GM12878 (cell line): ENCODE data around the gene WFIKKN1. TPM values are rescaled to one million over a fixed set of nuclear protein-coding genes. Genes with fewer than 3 reads are reported as not detected.
A peak's percentile ranks its signal among the peaks of the same experiment; 100 is the strongest.

Experiments
- BACH1 ChIP-seq: fragments of 450-650 bp; IDR thresholded peaks from 2 replicates; pipeline ENCODE4 v1.6.1; 2017; ENCODE audit warnings: mild to moderate bottlenecking, borderline replicate concordance
- CBX3 ChIP-seq: fragments of 200-600 bp; sonication (generic); IDR thresholded peaks from 2 replicates; pipeline ENCODE4 v1.6.1; 2016; ENCODE audit warnings: low read depth, borderline replicate concordance
- CEBPB ChIP-seq, 2 experiments: fragments of 150-350 bp in 1 of 2; IDR thresholded peaks; 2 replicates each; pipeline ENCODE4 v1.6.1; 2012 to 2014; ENCODE audit warnings: low read depth in 2 of 2, low read length in 2 of 2, borderline replicate concordance in 1 of 2, inconsistent platforms in 1 of 2
- E2F4 ChIP-seq: IDR thresholded peaks from 2 replicates; pipeline ENCODE4 v1.6.1; 2012; ENCODE audit warnings: low read depth, low read length, improper control_type of control experiment
- ESRRA ChIP-seq: IDR thresholded peaks from 2 replicates; pipeline ENCODE4 v1.6.1; 2012; ENCODE audit warnings: mild to moderate bottlenecking, low read length, improper control_type of control experiment
- FOS ChIP-seq: IDR thresholded peaks from 3 replicates; pipeline ENCODE4 v1.6.1; 2011; ENCODE audit warnings: borderline replicate concordance; ENCODE audit not compliant: insufficient read length; ENCODE audit errors: extremely low read depth
- GABPA ChIP-seq: IDR thresholded peaks from 2 replicates; pipeline ENCODE4 v1.6.1; 2014; ENCODE audit warnings: antibody characterized with exemption, low read depth, mild to moderate bottlenecking, inconsistent platforms
- HCFC1 ChIP-seq: fragments of 150-350 bp; IDR thresholded peaks from 2 replicates; pipeline ENCODE4 v1.6.1; 2014; ENCODE audit warnings: low read length
- IRF4 ChIP-seq: IDR thresholded peaks from 2 replicates; pipeline ENCODE4 v1.6.1; 2011; ENCODE audit warnings: low read depth, low read length
- JUND ChIP-seq: IDR thresholded peaks from 2 replicates; pipeline ENCODE4 v1.6.1; 2012; ENCODE audit warnings: low read depth, mild to moderate bottlenecking, low read length, improper control_type of control experiment, moderate library complexity
- KDM1A ChIP-seq: fragments of 200-600 bp; sonication (generic); IDR thresholded peaks from 2 replicates; pipeline ENCODE4 v1.6.1; 2016; ENCODE audit warnings: borderline replicate concordance
- LARP7 ChIP-seq: fragments of 450-650 bp; IDR thresholded peaks from 2 replicates; pipeline ENCODE4 v1.6.1; 2017; ENCODE audit warnings: mild to moderate bottlenecking
- NR2C1 ChIP-seq: fragments of 450-650 bp; IDR thresholded peaks from 2 replicates; pipeline ENCODE4 v1.6.1; 2017; ENCODE audit warnings: antibody characterized with exemption, mild to moderate bottlenecking, moderate library complexity
- NR2C2 ChIP-seq: IDR thresholded peaks from 2 replicates; pipeline ENCODE4 v1.6.1; 2011; ENCODE audit warnings: borderline replicate concordance, low read depth; ENCODE audit not compliant: control insufficient read depth, insufficient read length
- NR2F1 ChIP-seq: fragments of 450-650 bp; conservative IDR thresholded peaks from 2 replicates; pipeline ENCODE4 v1.6.1; 2017; ENCODE audit warnings: mild to moderate bottlenecking
- PBX3 ChIP-seq: IDR thresholded peaks from 2 replicates; pipeline ENCODE4 v1.6.1; 2011; ENCODE audit warnings: mild to moderate bottlenecking, low read depth, low read length, moderate library complexity; ENCODE audit not compliant: insufficient replicate concordance
- PML ChIP-seq: IDR thresholded peaks from 2 replicates; pipeline ENCODE4 v1.6.1; 2012; ENCODE audit warnings: low read length, inconsistent platforms
- POLR2AphosphoS5 ChIP-seq: IDR thresholded peaks from 2 replicates; pipeline ENCODE4 v1.6.1; 2011; ENCODE audit warnings: mild to moderate bottlenecking, low read length, inconsistent platforms
- POU2F2 ChIP-seq: IDR thresholded peaks from 3 replicates; pipeline ENCODE4 v1.6.1; 2011; ENCODE audit warnings: low read depth, mild to moderate bottlenecking, low read length, borderline replicate concordance
- RCOR1 ChIP-seq: conservative IDR thresholded peaks from 2 replicates; pipeline ENCODE4 v1.6.1; 2012; ENCODE audit warnings: low read depth, low read length, improper control_type of control experiment
- RELA ChIP-seq: fragments of 450-650 bp; IDR thresholded peaks from 2 replicates; pipeline ENCODE4 v1.8.0; 2014; ENCODE audit warnings: borderline replicate concordance; ENCODE audit not compliant: partially characterized antibody
- SMAD1 ChIP-seq: fragments of 450-650 bp; IDR thresholded peaks from 2 replicates; pipeline ENCODE4 v1.6.1; 2018; ENCODE audit warnings: mild to moderate bottlenecking, low read depth; ENCODE audit not compliant: partially characterized antibody
- STAT1 ChIP-seq: fragments of 450-650 bp; conservative IDR thresholded peaks from 2 replicates; pipeline ENCODE4 v1.6.1; 2014; ENCODE audit warnings: antibody characterized with exemption, mild to moderate bottlenecking
- SUZ12 ChIP-seq: fragments of 200-600 bp; sonication (generic); IDR thresholded peaks from one replicate; pipeline ENCODE4 v1.6.1; 2018; ENCODE audit warnings: antibody characterized with exemption, mild to moderate bottlenecking; ENCODE audit not compliant: unreplicated experiment
- TBL1XR1 ChIP-seq: IDR thresholded peaks from 2 replicates; pipeline ENCODE4 v1.6.1; 2012; ENCODE audit warnings: low read depth, low read length, improper control_type of control experiment
- ZNF207 ChIP-seq: fragments of 450-650 bp; IDR thresholded peaks from 2 replicates; pipeline ENCODE4 v1.6.1; 2014; ENCODE audit warnings: antibody characterized with exemption, mild to moderate bottlenecking, borderline replicate concordance
- ZNF24 ChIP-seq: fragments of 450-650 bp; IDR thresholded peaks from 2 replicates; pipeline ENCODE4 v1.6.1; 2017; ENCODE audit warnings: antibody characterized with exemption, mild to moderate bottlenecking
- polyA plus RNA-seq, 11 experiments: library from polyadenylated mRNA; depleted of rRNA in 4 of 11; unstranded in 6 of 11; stranded (reverse) in 5 of 11; fragments of >200 nt; fragmentation: Nextera tagmentation in 4 of 11; fragmentation: Illumina TruSeq in 1 of 11; extraction: Ambion mirVana in 4 of 11; extraction: Trizol in 1 of 11; gene quantifications; 1 replicate in 1 of 11; 2 replicates in 10 of 11; pipeline versions ENCODE4 v1.2.1 to v1.2.3, GENCODE V29; 2011 to 2016; ENCODE audit warnings: inconsistent platforms in 2 of 11, missing spikeins in 2 of 11, low read depth in 1 of 11
- total RNA-seq, 4 experiments: library from RNA; depleted of rRNA in 3 of 4; stranded (reverse); fragments of >200 nt in 3 of 4; fragmentation: Illumina TruSeq in 1 of 4; extraction: Trizol in 1 of 4; gene quantifications; 2 replicates each; pipeline versions ENCODE4 v1.2.1 to v1.2.3, GENCODE V29; 2013 to 2021

The WFIKKN1 gene
- total and polyA plus RNA-seq, 10 of the 15 experiments (the other 5 are each of a cell fraction or from before 2014, with no cell fraction given) = 0.01 to 0.41 (median 0.05) TPM; not detected in 2

- no peak for TF ChIP-seq CBX3
- no peak for TF ChIP-seq E2F4
- TF ChIP-seq RCOR1 = no peak; the same call in 1 of the 2 replicates
- no peak for TF ChIP-seq GABPA
- TF ChIP-seq JUND = no peak
- no peak; the same call in 1 of the 2 replicates for TF ChIP-seq ESRRA
- peak; percentile 94; the same call in 1 of the 2 replicates for TF ChIP-seq ZNF207
- no peak for TF ChIP-seq CEBPB (IDR thresholded peaks at IDR 0.05; ENCODE audit: borderline replicate concordance in 1 of 2, low read depth in 2 of 2, low read length in 2 of 2)
- peak; percentile 76; the same call in 1 of the 2 replicates for TF ChIP-seq PML
- no peak for TF ChIP-seq IRF4
- TF ChIP-seq SMAD1 = no peak
- peak; percentile 84 for TF ChIP-seq BACH1
- peak; percentile 93; the same call in 1 of the 2 replicates for TF ChIP-seq STAT1
- peak; percentile 100 for TF ChIP-seq ZNF24
- TF ChIP-seq PBX3 = no peak
- peak; percentile 7; the same call in 1 of the 3 replicates for TF ChIP-seq POU2F2
- peak; percentile 17 for TF ChIP-seq RELA
- TF ChIP-seq KDM1A = no peak
- TF ChIP-seq HCFC1 = peak; percentile 97
- TF ChIP-seq POLR2AphosphoS5 = peak; percentile 53; the same call in 1 of the 2 replicates
- peak; percentile 73; the same call in 1 of the 2 replicates for TF ChIP-seq LARP7
- peak; percentile 80 for TF ChIP-seq TBL1XR1
- no peak for TF ChIP-seq SUZ12
- TF ChIP-seq NR2C2 = no peak
- peak; percentile 61 for TF ChIP-seq NR2F1
- peak; percentile 87 for TF ChIP-seq NR2C1
- no peak for TF ChIP-seq FOS
Observed at GRCh38 chr16:636206-637080, 5.7 kb downstream of the WFIKKN1 start, which contains the start of gene METTL26 (continued).
